ENCODE data around the gene LPP. TPM values are rescaled to one million over a fixed set of nuclear protein-coding genes. Genes with fewer than 3 reads are reported as not detected.

Gene LPP
- total and polyA plus RNA-seq, 9 of the 15 experiments (the other 6 are each of a cell fraction or from before 2014, with no cell fraction given), result 0.07 to 0.18 TPM; not detected in 7

DNA sequence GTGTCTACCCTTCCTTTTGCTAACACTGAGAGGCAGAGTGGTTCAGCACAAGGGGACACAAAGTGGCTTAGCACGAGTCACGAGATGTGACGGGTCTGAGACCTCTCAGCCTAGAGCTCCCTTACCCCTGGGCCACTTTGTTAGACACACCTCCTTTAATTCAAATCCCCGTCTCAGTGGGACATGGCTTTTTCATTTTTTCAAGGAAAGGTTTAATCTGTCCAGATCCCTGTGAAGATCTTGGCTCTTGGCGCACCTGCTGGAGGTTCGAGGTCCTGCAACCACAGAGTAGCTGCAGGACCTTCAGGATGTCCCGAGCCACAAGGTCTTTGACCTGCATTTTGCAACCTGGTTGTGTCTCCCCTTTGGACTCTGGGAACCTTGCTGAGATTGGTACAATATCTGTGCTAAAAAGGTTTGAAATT lies 52.0 kb downstream of the LPP start:
- intact Hi-C loops (cut with micrococcal nuclease), result loop anchor here (5.0 kb wide), 1 partner anchor 459 kb away; the partner anchor contains the start of gene BCL6
- POLR2A ChIA-PET, result interaction anchor here (0.6 to 0.7 kb wide), 3 partner anchors 42 to 462 kb away, joined by 3 read pairs; no protein-coding TSS in a partner anchor
- Histone ChIP-seq H3K4me1 (replicated peaks in 1 of 2; ENCODE audit: control insufficient read depth in 2 of 2, insufficient read depth in 2 of 2, low read length in 2 of 2) (no peaks in the 10 kb centered on the region), H3K79me2 (ENCODE audit: control insufficient read depth, insufficient read depth, low read length) (no peaks in the 10 kb centered on the region), H2AFZ (ENCODE audit: low read depth, low read length) (no peak overlapping the region), H3K4me3 (no peak overlapping the region), H3K9me1 (ENCODE audit: control insufficient read depth, insufficient read depth, low read length) (no peaks in the 10 kb centered on the region), H3K27me3 (ENCODE audit: control insufficient read depth in 2 of 2, insufficient read depth in 2 of 2, low read length in 2 of 2) (no peaks in the 10 kb centered on the region; a peak in 1 of 5 replicates), H3K9me3 (replicated peaks; ENCODE audit: control insufficient read depth, insufficient read depth, low read depth, low read length) (no peaks in the 10 kb centered on the region), H3K4me2 (ENCODE audit: insufficient read depth, low read length) (no peak overlapping the region), H3K9ac (ENCODE audit: insufficient read depth in 1 of 2, low read depth in 2 of 2, low read length in 2 of 2) (no peak overlapping the region), H3K27ac (ENCODE audit: extremely low read depth, low read depth, low read length) (no peak overlapping the region), H3K36me3 (ENCODE audit: control insufficient read depth, insufficient read depth, low read length) (no peaks in the 10 kb centered on the region), H4K20me1 (replicated peaks; ENCODE audit: control insufficient read depth, insufficient read depth, low read length) (no peaks in the 10 kb centered on the region)
- BruUV-seq (replicated peaks), result no TSS peak
- whole genome bisulfite sequencing (ENCODE audit: insufficient coverage, low coverage, missing lambda C conversion rate), result under 1% methylated on average over 7 of the region's 7 CpGs
- CTCF ChIA-PET (ENCODE audit: low intra/inter-chr PET ratio), result no interaction called here
- ATAC-seq (peak; percentile 91), FAIRE-seq (peak; percentile 15), DNase-seq (ENCODE audit: extremely low read depth in 1 of 4, low spot score in 3 of 4) (peak; percentile 8 to 22 (median 18))
- peak in 1 of 2 experiments; percentile 9; a peak in 1 of 4 replicates for TF ChIP-seq RAD21 (CRISPR knock-in tag; conservative IDR thresholded peaks at IDR 0.05 in 1 of 2, IDR thresholded peaks at IDR 0.05 in 1 of 2)
- no peak for TF ChIP-seq HMGN3 (IDR thresholded peaks at IDR 0.05; ENCODE audit: borderline replicate concordance, extremely low read depth, insufficient read length, low read depth, low read length)
- TF ChIP-seq, protein P1, sequence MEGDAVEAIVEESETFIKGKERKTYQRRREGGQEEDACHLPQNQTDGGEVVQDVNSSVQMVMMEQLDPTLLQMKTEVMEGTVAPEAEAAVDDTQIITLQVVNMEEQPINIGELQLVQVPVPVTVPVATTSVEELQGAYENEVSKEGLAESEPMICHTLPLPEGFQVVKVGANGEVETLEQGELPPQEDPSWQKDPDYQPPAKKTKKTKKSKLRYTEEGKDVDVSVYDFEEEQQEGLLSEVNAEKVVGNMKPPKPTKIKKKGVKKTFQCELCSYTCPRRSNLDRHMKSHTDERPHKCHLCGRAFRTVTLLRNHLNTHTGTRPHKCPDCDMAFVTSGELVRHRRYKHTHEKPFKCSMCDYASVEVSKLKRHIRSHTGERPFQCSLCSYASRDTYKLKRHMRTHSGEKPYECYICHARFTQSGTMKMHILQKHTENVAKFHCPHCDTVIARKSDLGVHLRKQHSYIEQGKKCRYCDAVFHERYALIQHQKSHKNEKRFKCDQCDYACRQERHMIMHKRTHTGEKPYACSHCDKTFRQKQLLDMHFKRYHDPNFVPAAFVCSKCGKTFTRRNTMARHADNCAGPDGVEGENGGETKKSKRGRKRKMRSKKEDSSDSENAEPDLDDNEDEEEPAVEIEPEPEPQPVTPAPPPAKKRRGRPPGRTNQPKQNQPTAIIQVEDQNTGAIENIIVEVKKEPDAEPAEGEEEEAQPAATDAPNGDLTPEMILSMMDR (IDR thresholded peaks at IDR 0.05 in 2 of 3, conservative IDR thresholded peaks at IDR 0.05 in 1 of 3; ENCODE audit: insufficient read depth in 2 of 3, low read depth in 1 of 3, low read length in 3 of 3), result peak; percentile 28 to 35 (median 34); a peak in 4 of 6 replicates
- in situ Hi-C loops (cut with MboI), result no loop called here

Data from K562 (cell line).